CD4-positive, alpha-beta T cell treated with Interleukin-17A for 4 hours (primary cell): ENCODE measurements around the gene SLC66A2.
"Not testable (repeated sequence)": the region's sequence is repeated elsewhere in the genome, so short reads cannot be mapped to it uniquely, and the experiment has no call there.

Source experiments
- DNase-seq: peaks from one replicate; pipeline ENCODE4 v3.0.0-alpha.2; 2020; ENCODE audit warnings: mixed read lengths

The SLC66A2 gene

GRCh38 chr18:79877163-79878091 is 74.0 kb downstream of the SLC66A2 start:
- no peak for DNase-seq

- DNase-seq = no peak
These were observed 75.0 kb downstream of the SLC66A2 start for GRCh38 chr18:79876497-79876896.

- DNase-seq = no peak
These were observed 75.5 kb downstream of the SLC66A2 start for GRCh38 chr18:79875931-79876461.

GRCh38 chr18:79875531-79875919 is 75.9 kb downstream of the SLC66A2 start:
- no peak for DNase-seq

GRCh38 chr18:79874553-79875530 is 76.6 kb downstream of the SLC66A2 start:
- DNase-seq = no peak

- DNase-seq = no peak
These were observed 77.9 kb downstream of the SLC66A2 start for GRCh38 chr18:79873449-79874110.

GRCh38 chr18:79872527-79873444 is 78.7 kb downstream of the SLC66A2 start:
- no peak for DNase-seq

GRCh38 chr18:79871481-79872091 is 79.9 kb downstream of the SLC66A2 start:
- DNase-seq = no peak

- no peak for DNase-seq
These were observed 80.4 kb downstream of the SLC66A2 start for GRCh38 chr18:79871026-79871390.

GRCh38 chr18:79870301-79871025 is 81.0 kb downstream of the SLC66A2 start:
- no peak for DNase-seq

- no peak for DNase-seq
These were observed 81.7 kb downstream of the SLC66A2 start for GRCh38 chr18:79869591-79870300.

- no peak for DNase-seq
These were observed 82.5 kb downstream of the SLC66A2 start for GRCh38 chr18:79868811-79869541.

- no peak for DNase-seq
These were observed 83.2 kb downstream of the SLC66A2 start for GRCh38 chr18:79868168-79868784.

GRCh38 chr18:79867666-79868065 is 83.8 kb downstream of the SLC66A2 start:
- no peak for DNase-seq

GRCh38 chr18:79866889-79867574 is 84.4 kb downstream of the SLC66A2 start:
- no peak for DNase-seq

- DNase-seq = not testable (repeated sequence)
These were observed 85.5 kb downstream of the SLC66A2 start for GRCh38 chr18:79865951-79866350.

GRCh38 chr18:79864955-79865354 is 86.5 kb downstream of the SLC66A2 start:
- not testable (repeated sequence) for DNase-seq
